ENCODE results near the gene NPEPL1.

DNA sequence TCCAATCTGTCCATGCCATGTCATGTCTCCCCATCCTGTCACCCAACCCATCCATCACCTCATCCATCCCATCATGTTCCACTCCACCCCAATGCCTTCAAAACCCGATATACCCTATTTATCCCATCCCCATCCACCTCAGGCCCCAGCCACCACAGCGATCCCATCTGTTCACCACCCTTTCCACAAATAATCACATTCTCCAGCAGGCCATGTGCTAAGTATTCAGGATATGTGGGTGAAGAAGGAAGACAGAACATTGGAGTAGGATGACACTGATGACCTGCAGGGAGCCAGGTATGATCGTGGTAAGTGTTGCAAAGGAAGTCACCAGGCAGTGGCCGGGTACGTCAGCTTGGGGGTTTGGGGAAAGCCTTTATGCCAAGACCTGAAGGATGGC, 48.8 kb downstream of the NPEPL1 start:
- TF ChIP-seq POLR2A (IDR thresholded peaks at IDR 0.05), result no peak
- TF ChIP-seq POLR2AphosphoS5 (IDR thresholded peaks at IDR 0.05), result no peak

Data from breast epithelium (tissue), 3 donors.